Measurements from ENCODE around the gene SMARCD3.

Gene SMARCD3

GRCh38 chr7:151260471-151260870 lies 12.0 kb upstream of the SMARCD3 start:
- DNase-seq = no peak
- ATAC-seq = no peak
- no peak overlapping the region for H3K27ac Mint-ChIP-seq
- H3K9me3 Mint-ChIP-seq = no peaks in the 10 kb centered on the region
- H3K4me1 Mint-ChIP-seq = no peaks in the 10 kb centered on the region
- H3K4me3 Mint-ChIP-seq = no peak overlapping the region
- no peaks in the 10 kb centered on the region for H3K36me3 Mint-ChIP-seq (ENCODE audit: low read depth)
- peaks cover 18% of the 10 kb centered on the region for H3K27me3 Mint-ChIP-seq

GRCh38 chr7:151257990-151258389 lies 9.5 kb upstream of the SMARCD3 start:
- Mint-ChIP-seq H3K9me3 (no peaks in the 10 kb centered on the region), H3K27ac (no peak overlapping the region), H3K4me1 (no peaks in the 10 kb centered on the region), H3K4me3 (no peak overlapping the region), H3K27me3 (peaks cover 20% of the 10 kb centered on the region), H3K36me3 (ENCODE audit: low read depth) (no peaks in the 10 kb centered on the region)
- DNase-seq (no peak), ATAC-seq (no peak)

- ATAC-seq = no peak
- DNase-seq = no peak
- Mint-ChIP-seq H3K4me3 (no peak overlapping the region), H3K9me3 (no peaks in the 10 kb centered on the region), H3K27ac (no peak overlapping the region), H3K27me3 (peaks cover 25% of the 10 kb centered on the region), H3K4me1 (peaks cover 3% of the 10 kb centered on the region), H3K36me3 (ENCODE audit: low read depth) (no peaks in the 10 kb centered on the region)
Measured at GRCh38 chr7:151256410-151257045, 8.0 kb upstream of the SMARCD3 start.

GRCh38 chr7:151255390-151255789 lies 6.9 kb upstream of the SMARCD3 start:
- ATAC-seq (no peak), DNase-seq (no peak)
- H3K27ac Mint-ChIP-seq = no peak overlapping the region
- no peaks in the 10 kb centered on the region for H3K36me3 Mint-ChIP-seq (ENCODE audit: low read depth)
- H3K4me1 Mint-ChIP-seq = peaks cover 11% of the 10 kb centered on the region
- H3K4me3 Mint-ChIP-seq = no peak overlapping the region
- H3K27me3 Mint-ChIP-seq = peaks cover 34% of the 10 kb centered on the region
- H3K9me3 Mint-ChIP-seq = no peaks in the 10 kb centered on the region

- ATAC-seq = no peak
- Mint-ChIP-seq H3K27me3 (peaks cover 38% of the 10 kb centered on the region), H3K27ac (no peak overlapping the region), H3K4me1 (peaks cover 15% of the 10 kb centered on the region), H3K4me3 (no peak overlapping the region), H3K36me3 (ENCODE audit: low read depth) (no peaks in the 10 kb centered on the region), H3K9me3 (no peaks in the 10 kb centered on the region)
- no peak for DNase-seq
Measured at GRCh38 chr7:151254851-151255250, 6.4 kb upstream of the SMARCD3 start.

GRCh38 chr7:151254316-151254715 lies 5.8 kb upstream of the SMARCD3 start:
- no peaks in the 10 kb centered on the region for H3K36me3 Mint-ChIP-seq (ENCODE audit: low read depth)
- no peak for DNase-seq
- peaks cover 16% of the 10 kb centered on the region for H3K4me1 Mint-ChIP-seq
- H3K27me3 Mint-ChIP-seq = peaks cover 42% of the 10 kb centered on the region
- no peak overlapping the region for H3K4me3 Mint-ChIP-seq
- no peak overlapping the region for H3K27ac Mint-ChIP-seq
- no peak for ATAC-seq
- H3K9me3 Mint-ChIP-seq = no peaks in the 10 kb centered on the region

- no peak overlapping the region for H3K27ac Mint-ChIP-seq
- no peaks in the 10 kb centered on the region for H3K36me3 Mint-ChIP-seq (ENCODE audit: low read depth)
- no peaks in the 10 kb centered on the region for H3K9me3 Mint-ChIP-seq
- H3K27me3 Mint-ChIP-seq = peaks cover 47% of the 10 kb centered on the region
- H3K4me3 Mint-ChIP-seq = peak overlapping the region; percentile 6
- DNase-seq (no peak), ATAC-seq (no peak)
- peaks cover 21% of the 10 kb centered on the region for H3K4me1 Mint-ChIP-seq
Measured at GRCh38 chr7:151252961-151253711, 4.6 kb upstream of the SMARCD3 start.

GRCh38 chr7:151252561-151252835 lies 4.0 kb upstream of the SMARCD3 start:
- no peak for ATAC-seq
- H3K4me1 Mint-ChIP-seq = peaks cover 25% of the 10 kb centered on the region
- DNase-seq = no peak
- peak overlapping the region; percentile 34 for H3K4me3 Mint-ChIP-seq
- peaks cover 48% of the 10 kb centered on the region for H3K27me3 Mint-ChIP-seq
- no peak overlapping the region for H3K27ac Mint-ChIP-seq
- no peaks in the 10 kb centered on the region for H3K36me3 Mint-ChIP-seq (ENCODE audit: low read depth)
- no peaks in the 10 kb centered on the region for H3K9me3 Mint-ChIP-seq

GRCh38 chr7:151251689-151252560 lies 3.4 kb upstream of the SMARCD3 start:
- no peaks in the 10 kb centered on the region for H3K9me3 Mint-ChIP-seq
- H3K27ac Mint-ChIP-seq = no peak overlapping the region
- ATAC-seq (peak; percentile 7), DNase-seq (no peak)
- H3K36me3 Mint-ChIP-seq (ENCODE audit: low read depth) = no peaks in the 10 kb centered on the region
- H3K27me3 Mint-ChIP-seq = peaks cover 47% of the 10 kb centered on the region
- peak overlapping the region; percentile 34 for H3K4me3 Mint-ChIP-seq
- H3K4me1 Mint-ChIP-seq = peaks cover 25% of the 10 kb centered on the region

GRCh38 chr7:151251328-151251688 lies 2.8 kb upstream of the SMARCD3 start:
- Mint-ChIP-seq H3K4me1 (peaks cover 25% of the 10 kb centered on the region), H3K9me3 (no peaks in the 10 kb centered on the region), H3K36me3 (ENCODE audit: low read depth) (no peaks in the 10 kb centered on the region), H3K4me3 (peak overlapping the region; percentile 19), H3K27ac (no peak overlapping the region), H3K27me3 (peaks cover 46% of the 10 kb centered on the region)
- DNase-seq (no peak), ATAC-seq (peak; percentile 51)

GRCh38 chr7:151250181-151251132 lies 2.0 kb upstream of the SMARCD3 start:
- Mint-ChIP-seq H3K4me3 (no peak overlapping the region), H3K36me3 (ENCODE audit: low read depth) (no peaks in the 10 kb centered on the region), H3K27me3 (peaks cover 50% of the 10 kb centered on the region), H3K9me3 (no peaks in the 10 kb centered on the region), H3K27ac (no peak overlapping the region), H3K4me1 (peaks cover 30% of the 10 kb centered on the region)
- ATAC-seq (no peak), DNase-seq (no peak)

- Mint-ChIP-seq H3K4me1 (peaks cover 34% of the 10 kb centered on the region), H3K27ac (no peak overlapping the region), H3K27me3 (peaks cover 48% of the 10 kb centered on the region)
Measured at GRCh38 chr7:151249732-151250072, 1.2 kb upstream of the SMARCD3 start.

GRCh38 chr7:151249034-151249731 lies 689 bp upstream of the SMARCD3 start:
- DNase-seq = no peak
- peak overlapping the region; percentile 57 for H3K4me3 Mint-ChIP-seq
- H3K27ac Mint-ChIP-seq = no peak overlapping the region
- no peaks in the 10 kb centered on the region for H3K36me3 Mint-ChIP-seq (ENCODE audit: low read depth)
- no peak for ATAC-seq
- peaks cover 39% of the 10 kb centered on the region for H3K4me1 Mint-ChIP-seq
- no peaks in the 10 kb centered on the region for H3K9me3 Mint-ChIP-seq
- peaks cover 48% of the 10 kb centered on the region for H3K27me3 Mint-ChIP-seq

More at GRCh38 chr7:151249732-151250072, 1.2 kb upstream of the SMARCD3 start:
- DNase-seq (no peak), ATAC-seq (no peak)
- Mint-ChIP-seq H3K9me3 (no peaks in the 10 kb centered on the region), H3K36me3 (ENCODE audit: low read depth) (no peaks in the 10 kb centered on the region), H3K4me3 (no peak overlapping the region)

Measured in activated naive CD8-positive, alpha-beta T cell treated with anti-CD3 and anti-CD28 coated beads, Interleukin-2, amount 50 U/mL, for 24 hours (primary cell).